KMS-11 (cell line): ENCODE data around the gene ENTPD3.

Experiments used
- H2AFZ ChIP-seq: fragments of 200-600 bp; sonication (generic); 2 replicates; pipeline ENCODE4 v1.6.1; 2016; ENCODE audit warnings: antibody characterized with exemption, mixed run types, low read depth
- H3K27ac ChIP-seq: fragments of 200-600 bp; sonication (generic); 2 replicates; pipeline ENCODE4 v1.6.1; 2016; ENCODE audit warnings: mild to moderate bottlenecking, mixed run types
- H3K27me3 ChIP-seq: fragments of 200-600 bp; sonication (generic); 2 replicates; pipeline ENCODE4 v1.6.1; 2017; ENCODE audit warnings: mild to moderate bottlenecking, low read depth, mixed run types, moderate library complexity; ENCODE audit not compliant: insufficient read depth
- H3K36me3 ChIP-seq: fragments of 200-600 bp; sonication (generic); 2 replicates; pipeline ENCODE4 v1.6.1; 2017; ENCODE audit warnings: mild to moderate bottlenecking, mixed run types; ENCODE audit not compliant: insufficient read depth
- H3K4me1 ChIP-seq: fragments of 200-600 bp; sonication (generic); 2 replicates; pipeline ENCODE4 v1.6.1; 2016; ENCODE audit warnings: mild to moderate bottlenecking, low read depth, mixed run types; ENCODE audit not compliant: poor library complexity, severe bottlenecking
- H3K4me2 ChIP-seq: fragments of 200-600 bp; sonication (generic); 2 replicates; pipeline ENCODE4 v1.7.0; 2016; ENCODE audit warnings: mild to moderate bottlenecking, mixed run types
- H3K4me3 ChIP-seq: fragments of 200-600 bp; sonication (generic); IDR thresholded peaks from 2 replicates; pipeline ENCODE4 v1.6.1; 2017; ENCODE audit warnings: low read depth, low read length, mixed read lengths; ENCODE audit not compliant: insufficient read depth
- H3K79me2 ChIP-seq: fragments of 200-600 bp; sonication (generic); 2 replicates; pipeline ENCODE4 v1.6.1; 2016; ENCODE audit warnings: low read depth, mixed run types; ENCODE audit not compliant: insufficient read depth
- H3K9ac ChIP-seq: fragments of 200-600 bp; sonication (generic); 2 replicates; pipeline ENCODE4 v1.6.1; 2016; ENCODE audit warnings: mild to moderate bottlenecking, mixed run types
- H4K20me1 ChIP-seq: fragments of 200-600 bp; sonication (generic); 2 replicates; pipeline ENCODE4 v1.6.1; 2016; ENCODE audit warnings: mild to moderate bottlenecking, mixed run types; ENCODE audit not compliant: insufficient read depth
- CTCF ChIP-seq: fragments of 200-600 bp; sonication (generic); conservative IDR thresholded peaks from 2 replicates; pipeline ENCODE4 v1.6.1; 2017; ENCODE audit warnings: low read depth, mild to moderate bottlenecking, antibody characterized with exemption, low read length, moderate library complexity, mixed read lengths

ENTPD3 gene

DNA sequence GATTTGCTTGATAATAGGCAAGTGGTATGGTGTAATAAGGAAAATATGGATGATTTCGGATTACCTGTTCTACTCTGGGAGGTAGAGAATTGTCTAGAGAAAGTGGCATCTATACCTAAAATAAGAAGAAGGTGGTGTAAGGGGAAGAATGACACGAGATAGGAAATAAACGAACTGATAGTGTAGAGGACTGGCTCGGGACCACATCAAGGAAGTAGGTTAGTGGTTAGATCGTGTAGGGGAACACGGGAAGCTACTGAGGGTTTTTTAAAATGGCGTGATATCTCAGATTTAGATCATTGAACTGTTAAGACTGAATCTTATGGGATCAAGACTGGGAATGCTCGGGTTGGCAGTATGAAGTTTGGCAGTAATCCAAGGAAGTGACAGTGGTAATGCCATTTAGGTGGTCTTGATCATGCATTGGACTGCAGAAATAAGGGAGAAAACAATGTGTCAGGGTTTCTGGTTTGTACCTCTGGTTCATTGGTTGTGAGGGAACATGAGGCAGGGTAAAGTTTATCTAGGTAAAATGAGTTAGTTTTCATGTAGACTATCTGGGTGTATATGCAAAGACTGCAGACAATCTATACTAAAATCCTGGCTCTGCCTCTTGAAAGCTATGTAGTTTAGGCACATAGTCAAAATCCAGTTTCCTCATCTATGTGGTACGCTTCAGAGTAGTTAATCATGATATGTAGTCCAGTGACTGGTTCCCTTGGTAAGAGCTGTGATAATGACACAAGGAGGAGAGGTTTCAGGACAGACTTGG lies 77.5 kb downstream of the ENTPD3 start:
- H2AFZ ChIP-seq: no peak overlapping the region
- H3K9ac ChIP-seq: no peak overlapping the region
- H3K4me2 ChIP-seq: no peak overlapping the region
- no peaks in the 10 kb centered on the region for H3K4me1 ChIP-seq
- 0 out of 2 replicates have a peak, but pooled peaks cover 10% of the 10 kb centered on the region for H3K79me2 ChIP-seq
- no peak overlapping the region for H3K27ac ChIP-seq
- H3K36me3 ChIP-seq: no peaks in the 10 kb centered on the region; the same call in 1 of the 2 replicates
- H3K4me3 ChIP-seq: no peak overlapping the region
- no peak for TF ChIP-seq CTCF
- H4K20me1 ChIP-seq: no peaks in the 10 kb centered on the region
- no peaks in the 10 kb centered on the region for H3K27me3 ChIP-seq

GRCh38 chr3:40465111-40465407 lies 78.1 kb downstream of the ENTPD3 start:
- Histone ChIP-seq H3K4me3 (no peak overlapping the region), H4K20me1 (no peaks in the 10 kb centered on the region), H3K79me2 (0 out of 2 replicates have a peak, but pooled peaks cover 10% of the 10 kb centered on the region), H3K27ac (no peak overlapping the region), H3K36me3 (no peaks in the 10 kb centered on the region; the same call in 1 of the 2 replicates), H3K27me3 (no peaks in the 10 kb centered on the region), H3K4me2 (no peak overlapping the region), H3K4me1 (no peaks in the 10 kb centered on the region), H3K9ac (no peak overlapping the region), H2AFZ (no peak overlapping the region)
- no peak for TF ChIP-seq CTCF

GRCh38 chr3:40465456-40465855 lies 78.5 kb downstream of the ENTPD3 start:
- no peaks in the 10 kb centered on the region for H4K20me1 ChIP-seq
- no peak overlapping the region for H3K4me2 ChIP-seq
- no peaks in the 10 kb centered on the region; the same call in 1 of the 2 replicates for H3K36me3 ChIP-seq
- H2AFZ ChIP-seq: no peak overlapping the region
- no peaks in the 10 kb centered on the region for H3K4me1 ChIP-seq
- H3K27me3 ChIP-seq: no peaks in the 10 kb centered on the region
- 0 out of 2 replicates have a peak, but pooled peaks cover 6% of the 10 kb centered on the region for H3K79me2 ChIP-seq
- no peak overlapping the region for H3K9ac ChIP-seq
- TF ChIP-seq CTCF: no peak
- H3K4me3 ChIP-seq: no peak overlapping the region
- H3K27ac ChIP-seq: no peak overlapping the region

GRCh38 chr3:40468018-40468417 lies 81.0 kb downstream of the ENTPD3 start:
- no peak overlapping the region for H3K4me3 ChIP-seq
- H3K36me3 ChIP-seq: no peaks in the 10 kb centered on the region
- H2AFZ ChIP-seq: no peak overlapping the region
- TF ChIP-seq CTCF: no peak
- H3K27me3 ChIP-seq: no peaks in the 10 kb centered on the region
- no peaks in the 10 kb centered on the region for H3K4me1 ChIP-seq
- no peaks in the 10 kb centered on the region for H3K79me2 ChIP-seq
- H4K20me1 ChIP-seq: no peaks in the 10 kb centered on the region
- H3K27ac ChIP-seq: no peak overlapping the region
- H3K4me2 ChIP-seq: no peak overlapping the region
- H3K9ac ChIP-seq: no peak overlapping the region
